Right atrium auricular region (tissue), 2 donors: Measurements from ENCODE around the gene ETV4. TPM values are rescaled to one million over a fixed set of nuclear protein-coding genes. Genes with fewer than 3 reads are reported as not detected.

Experiments used
- DNase-seq: peaks from one replicate; pipeline ENCODE4 v3.0.0-alpha.2; 2019; ENCODE audit warnings: low spot score
- H3K27ac ChIP-seq, 2 donors: fragments of 200-600 bp; sonication (generic); 1 replicate in 1 of 2; 2 replicates in 1 of 2; pipeline ENCODE4 v1.5.1; 2016 to 2019
- H3K27me3 ChIP-seq, 2 donors: fragments of 200-600 bp; sonication (generic); one replicate each; pipeline versions ENCODE4 v1.5.1 to v1.6.0; 2017 to 2019
- H3K36me3 ChIP-seq: fragments of 200-600 bp; sonication (generic); one replicate; pipeline ENCODE4 v1.5.1; 2016
- H3K4me1 ChIP-seq, 2 donors: fragments of 200-600 bp; sonication (generic); one replicate each; pipeline versions ENCODE4 v1.5.1 to v1.6.0; 2017 to 2019
- H3K4me3 ChIP-seq, 2 donors: fragments of 200-600 bp; sonication (generic); 1 replicate in 1 of 2; 2 replicates in 1 of 2; pipeline ENCODE4 v1.5.1; 2017 to 2019; ENCODE audit warnings: mild to moderate bottlenecking in 1 of 2, moderate library complexity in 1 of 2
- H3K9me3 ChIP-seq, 2 donors: fragments of 200-600 bp; sonication (generic); one replicate each; pipeline ENCODE4 v1.5.1; 2019
- CTCF ChIP-seq, 2 donors: fragments of 200-600 bp; sonication (generic); IDR thresholded peaks; one replicate each; pipeline ENCODE4 v1.5.1; 2019; ENCODE audit warnings: antibody characterized with exemption in 2 of 2
- total RNA-seq, 2 donors: library from RNA; depleted of rRNA; stranded (reverse); fragments of >200 nt; gene quantifications; one replicate each; pipeline ENCODE4 v1.1.0, GENCODE V29; 2016

Gene ETV4
- total RNA-seq, 2 donors from 2014 or later = 3.1 to 5.0 TPM

GRCh38 chr17:43576563-43577229 lies 30.6 kb upstream of the ETV4 start:
- Histone ChIP-seq H3K9me3 (no peaks in the 10 kb centered on the region), H3K27me3 (no peaks in the 10 kb centered on the region), H3K4me3 (no peak overlapping the region), H3K36me3 (no peaks in the 10 kb centered on the region), H3K27ac (no peak overlapping the region), H3K4me1 (peaks cover 0 to 36% of the 10 kb centered on the region in 2 donors)
- peak; percentile 80 to 93 for TF ChIP-seq CTCF (IDR thresholded peaks at IDR 0.05)
- DNase-seq = peak; percentile 65

- no peaks in the 10 kb centered on the region for H3K27me3 ChIP-seq
- H3K9me3 ChIP-seq = no peaks in the 10 kb centered on the region
- no peak overlapping the region for H3K4me3 ChIP-seq
- H3K4me1 ChIP-seq = peaks cover 0 to 26% of the 10 kb centered on the region in 2 donors
- no peak for DNase-seq
- no peaks in the 10 kb centered on the region for H3K36me3 ChIP-seq
- no peak for TF ChIP-seq CTCF (IDR thresholded peaks at IDR 0.05)
- H3K27ac ChIP-seq = no peak overlapping the region
Observed at GRCh38 chr17:43574896-43575525, 28.9 kb upstream of the ETV4 start.

GRCh38 chr17:43574348-43574747 lies 28.2 kb upstream of the ETV4 start:
- no peak for TF ChIP-seq CTCF (IDR thresholded peaks at IDR 0.05)
- no peak for DNase-seq
- H3K36me3 ChIP-seq = no peaks in the 10 kb centered on the region
- H3K27me3 ChIP-seq = no peaks in the 10 kb centered on the region
- no peak overlapping the region for H3K27ac ChIP-seq
- H3K4me3 ChIP-seq = no peak overlapping the region
- peaks cover 0 to 25% of the 10 kb centered on the region in 2 donors for H3K4me1 ChIP-seq
- no peaks in the 10 kb centered on the region for H3K9me3 ChIP-seq

GRCh38 chr17:43573579-43574321 lies 27.6 kb upstream of the ETV4 start:
- Histone ChIP-seq H3K4me3 (no peak overlapping the region), H3K27me3 (no peaks in the 10 kb centered on the region), H3K27ac (no peak overlapping the region), H3K4me1 (peaks cover 0 to 19% of the 10 kb centered on the region in 2 donors), H3K36me3 (no peaks in the 10 kb centered on the region), H3K9me3 (no peaks in the 10 kb centered on the region)
- no peak for TF ChIP-seq CTCF (IDR thresholded peaks at IDR 0.05)
- DNase-seq = no peak

- H3K27me3 ChIP-seq = no peaks in the 10 kb centered on the region
- H3K27ac ChIP-seq = no peak overlapping the region
- peaks cover 0 to 9% of the 10 kb centered on the region in 2 donors for H3K4me1 ChIP-seq
- TF ChIP-seq CTCF (IDR thresholded peaks at IDR 0.05) = no peak
- no peak overlapping the region for H3K4me3 ChIP-seq
- no peak for DNase-seq
- H3K9me3 ChIP-seq = no peaks in the 10 kb centered on the region
- H3K36me3 ChIP-seq = no peaks in the 10 kb centered on the region
Observed at GRCh38 chr17:43572368-43572980, 26.3 kb upstream of the ETV4 start.
